CD4-positive, alpha-beta T cell (primary cell): ENCODE data around the gene LIPM. TPM values are rescaled to one million over a fixed set of nuclear protein-coding genes. Genes with fewer than 3 reads are reported as not detected.
A peak's percentile ranks its signal among the peaks of the same experiment; 100 is the strongest.

Experiments
- ATAC-seq: fragments of 200-7000 bp; cut with Tn5 transposase; one replicate; pipeline ENCODE4 v1.10.0; 2022; ENCODE audit warnings: mild to moderate bottlenecking; ENCODE audit not compliant: poor library complexity
- CTCF ChIA-PET: fragments of 350-600 bp; sonication (Branson Sonifier 250); formaldehyde crosslinking; loops from one replicate; lab custom pipeline; 2021; ENCODE audit warnings: antibody characterized with exemption, inconsistent platforms; lab: Charles Lee
- POLR2A ChIA-PET: fragments of 350-600 bp; sonication (Branson Sonifier 250); formaldehyde crosslinking; loops from one replicate; lab custom pipeline; 2021; ENCODE audit warnings: antibody characterized with exemption, inconsistent platforms; lab: Charles Lee
- DNase-seq, 14 experiments: peaks; one replicate each; pipeline ENCODE4 v3.0.0-alpha.2; 2013 to 2020; ENCODE audit warnings: mixed read lengths in 2 of 14
- H3K27ac ChIP-seq, 2 donors: one replicate each; pipeline versions ENCODE4 v1.5.1 to v1.7.0; 2013; ENCODE audit warnings: low read length in 2 of 2, low read depth in 1 of 2, mild to moderate bottlenecking in 1 of 2
- H3K27me3 ChIP-seq, 2 experiments: 1 replicate in 1 of 2; 2 replicates in 1 of 2; pipeline versions ENCODE4 v1.6.1 to v1.7.0; 2013; ENCODE audit warnings: low read length in 2 of 2, control low read depth in 1 of 2, mild to moderate bottlenecking in 1 of 2, moderate library complexity in 1 of 2; ENCODE audit not compliant: insufficient read depth in 2 of 2, control insufficient read depth in 1 of 2
- H3K36me3 ChIP-seq: one replicate; pipeline ENCODE4 v1.6.1; 2013; ENCODE audit warnings: low read length, control low read depth; ENCODE audit not compliant: insufficient read depth
- H3K4me1 ChIP-seq: one replicate; pipeline ENCODE4 v1.6.1; 2013; ENCODE audit warnings: low read length, control low read depth; ENCODE audit not compliant: insufficient read depth
- H3K4me3 ChIP-seq: one replicate; pipeline ENCODE4 v1.5.1; 2013; ENCODE audit warnings: mild to moderate bottlenecking, low read length, moderate library complexity
- H3K9me3 ChIP-seq, 2 experiments: 1 replicate in 1 of 2; 2 replicates in 1 of 2; pipeline versions ENCODE4 v1.6.1 to v1.7.0; 2013; ENCODE audit warnings: low read length in 2 of 2, mild to moderate bottlenecking in 2 of 2, control low read depth in 1 of 2, moderate library complexity in 1 of 2; ENCODE audit not compliant: control insufficient read depth in 1 of 2, insufficient read depth in 1 of 2
- H3K27ac Mint-ChIP-seq: one replicate; pipeline ENCODE4 v1.8.0; 2020; ENCODE audit warnings: mixed read lengths
- H3K27me3 Mint-ChIP-seq: one replicate; pipeline ENCODE4 v1.8.0; 2021; ENCODE audit warnings: mixed read lengths
- H3K36me3 Mint-ChIP-seq: one replicate; pipeline ENCODE4 v1.8.0; 2021; ENCODE audit warnings: low read depth, mixed read lengths
- H3K4me1 Mint-ChIP-seq: one replicate; pipeline ENCODE4 v1.8.0; 2021; ENCODE audit warnings: low read depth, mixed read lengths
- H3K4me3 Mint-ChIP-seq: one replicate; pipeline ENCODE4 v1.8.0; 2020; ENCODE audit warnings: mild to moderate bottlenecking, mixed read lengths
- H3K9me3 Mint-ChIP-seq: one replicate; pipeline ENCODE4 v1.8.0; 2020; ENCODE audit warnings: mixed read lengths
- CTCF ChIP-seq: fragments of 200-600 bp; IDR thresholded peaks from one replicate; pipeline ENCODE4 v1.8.0; 2022; ENCODE audit warnings: antibody characterized with exemption, mild to moderate bottlenecking
- intact Hi-C, 2 experiments: fragments of 100-400 bp; cut with DNase I in 1 of 2; cut with micrococcal nuclease in 1 of 2; formaldehyde crosslinking; loops; one replicate each; pipeline versions ENCODE4 v1.15.1 to v1.9.0; 2023 to 2025; cut with DNase I, micrococcal nuclease
- total RNA-seq, 174 experiments: library from RNA in 2 of 174; stranded (reverse) in 2 of 174; gene quantifications; one replicate each; pipeline ENCODE4 v1.2.3 and lab custom pipeline; 2021 to 2026

Gene LIPM
- total RNA-seq, 2 experiments from 2014 or later = not detected

- H3K9me3 ChIP-seq = no peaks in the 10 kb centered on the region
- Mint-ChIP-seq H3K4me3 (no peak overlapping the region), H3K27me3 (no peaks in the 10 kb centered on the region), H3K36me3 (no peaks in the 10 kb centered on the region), H3K27ac (no peak overlapping the region), H3K4me1 (peaks cover 43% of the 10 kb centered on the region), H3K9me3 (no peaks in the 10 kb centered on the region)
- no peaks in the 10 kb centered on the region for H3K36me3 ChIP-seq
- H3K27me3 ChIP-seq = no peaks in the 10 kb centered on the region
- H3K4me1 ChIP-seq = peaks cover 17% of the 10 kb centered on the region
- ATAC-seq (no peak), DNase-seq (no peak)
- H3K4me3 ChIP-seq = no peak overlapping the region
- H3K27ac ChIP-seq = no peak overlapping the region
- ChIA-PET POLR2A (interaction anchor here (2.8 kb wide), 1 partner anchor 47 kb away, joined by 11 read pairs; the partner anchor contains the start of gene STAMBPL1), CTCF (interaction anchor here (1.7 kb wide), 1 partner anchor 100 kb away, joined by 5 read pairs; no protein-coding TSS in a partner anchor)
- TF ChIP-seq CTCF = no peak
- intact Hi-C loops = no loop called here
Measured at GRCh38 chr10:88833156-88833555, 30.6 kb downstream of the LIPM start.

- ATAC-seq (no peak), DNase-seq (peak in 3 of 14 experiments; percentile 28 to 43 (median 37))
- Mint-ChIP-seq H3K9me3 (no peaks in the 10 kb centered on the region), H3K4me3 (no peak overlapping the region), H3K36me3 (no peaks in the 10 kb centered on the region), H3K4me1 (peaks cover 38% of the 10 kb centered on the region), H3K27me3 (no peaks in the 10 kb centered on the region), H3K27ac (no peak overlapping the region)
- no peak for TF ChIP-seq CTCF
- H3K27ac ChIP-seq = no peak overlapping the region
- no peak overlapping the region for H3K4me3 ChIP-seq
- intact Hi-C loops = no loop called here
- peaks cover 17% of the 10 kb centered on the region for H3K4me1 ChIP-seq
- ChIA-PET POLR2A (interaction anchor here (0.8 to 2.8 kb wide), 3 partner anchors 46 to 48 kb away, joined by 3 to 11 read pairs (median 6); partner anchors contain the start of gene STAMBPL1), CTCF (interaction anchor here (1.3 to 4.8 kb wide), 2 partner anchors 23 to 98 kb away, joined by 3 to 85 read pairs; no protein-coding TSS in a partner anchor)
- H3K36me3 ChIP-seq = no peaks in the 10 kb centered on the region
- H3K9me3 ChIP-seq = no peaks in the 10 kb centered on the region
- no peaks in the 10 kb centered on the region for H3K27me3 ChIP-seq
Measured at GRCh38 chr10:88833723-88834122, 31.2 kb downstream of the LIPM start.

- Histone ChIP-seq H3K4me1 (peaks cover 17% of the 10 kb centered on the region), H3K27me3 (no peaks in the 10 kb centered on the region), H3K36me3 (no peaks in the 10 kb centered on the region), H3K27ac (no peak overlapping the region), H3K4me3 (no peak overlapping the region), H3K9me3 (no peaks in the 10 kb centered on the region)
- peak; percentile 91 for ATAC-seq
- Mint-ChIP-seq H3K27ac (no peak overlapping the region), H3K9me3 (no peaks in the 10 kb centered on the region), H3K4me3 (no peak overlapping the region), H3K27me3 (no peaks in the 10 kb centered on the region), H3K36me3 (no peaks in the 10 kb centered on the region), H3K4me1 (peaks cover 33% of the 10 kb centered on the region)
- TF ChIP-seq CTCF = peak; percentile 93
- peak; percentile 77 to 93 (median 83) for DNase-seq
- ChIA-PET POLR2A (interaction anchor here (0.6 to 2.3 kb wide), 10 partner anchors 8 to 253 kb away, joined by 3 to 14 read pairs (median 6); partner anchors contain the start of gene STAMBPL1), CTCF (interaction anchor here (0.6 to 4.8 kb wide), 19 partner anchors 9 to 518 kb away, joined by 3 to 85 read pairs (median 3); no protein-coding TSS in a partner anchor)
- intact Hi-C loops = loop anchor here (1.0 to 5.0 kb wide), 4 partner anchors 42 to 382 kb away; no protein-coding TSS in a partner anchor
Measured at GRCh38 chr10:88835096-88835909, 32.8 kb downstream of the LIPM start.
